Upper lobe of right lung (tissue), 1 donor: ENCODE results near the gene ZKSCAN3. TPM values are rescaled to one million over a fixed set of nuclear protein-coding genes. Genes with fewer than 3 reads are reported as not detected.

Source experiments
- ATAC-seq: fragments of 200-7000 bp; cut with Tn5 transposase; one replicate; pipeline ENCODE4 v1.9.1; 2020; ENCODE audit warnings: mild to moderate bottlenecking, moderate library complexity
- DNase-seq: peaks from one replicate; pipeline ENCODE4 v3.0.0-alpha.2; 2020
- H3K27ac ChIP-seq: fragments of 200-600 bp; one replicate; pipeline ENCODE4 v1.8.0; 2022
- H3K27me3 ChIP-seq: fragments of 200-600 bp; one replicate; pipeline ENCODE4 v1.8.0; 2022; ENCODE audit warnings: mild to moderate bottlenecking
- H3K36me3 ChIP-seq: fragments of 200-600 bp; one replicate; pipeline ENCODE4 v1.8.0; 2022
- H3K4me1 ChIP-seq: fragments of 200-600 bp; one replicate; pipeline ENCODE4 v1.8.0; 2022
- H3K4me3 ChIP-seq: fragments of 200-600 bp; one replicate; pipeline ENCODE4 v1.8.0; 2022; ENCODE audit warnings: mild to moderate bottlenecking
- H3K9me3 ChIP-seq: fragments of 200-600 bp; one replicate; pipeline ENCODE4 v1.8.0; 2022
- CTCF ChIP-seq: fragments of 200-600 bp; IDR thresholded peaks from one replicate; pipeline ENCODE4 v1.8.0; 2022; ENCODE audit warnings: antibody characterized with exemption
- intact Hi-C: fragments of 100-400 bp; cut with DNase I; formaldehyde crosslinking; loops from one replicate; pipeline ENCODE4 v1.11.0; 2022
- total RNA-seq: library from RNA; stranded (reverse); fragmentation: NEBNext Ultra II Directional; extraction: Animal tissue kit (Norgen Biotek cat#: 25700); gene quantifications from one replicate; pipeline ENCODE4 v1.2.1, GENCODE V29; 2021
- donor health status: DM: no; HTN: yes; CAD: no; lungs with severe emphysema.

ZKSCAN3 gene
- total RNA-seq, 1 donor from 2014 or later, result 7.3 TPM

GRCh38 chr6:28371706-28372451, 22.1 kb downstream of the ZKSCAN3 start:
- Histone ChIP-seq H3K27me3 (no peaks in the 10 kb centered on the region), H3K4me3 (no peak overlapping the region), H3K27ac (no peak overlapping the region), H3K9me3 (no peaks in the 10 kb centered on the region), H3K36me3 (peaks cover 4% of the 10 kb centered on the region), H3K4me1 (no peaks in the 10 kb centered on the region)
- ATAC-seq (no peak), DNase-seq (no peak)
- intact Hi-C loops, result no loop called here
- TF ChIP-seq CTCF, result no peak

- no peaks in the 10 kb centered on the region for H3K27me3 ChIP-seq
- TF ChIP-seq CTCF, result no peak
- intact Hi-C loops, result no loop called here
- no peaks in the 10 kb centered on the region for H3K4me1 ChIP-seq
- DNase-seq, result no peak
- H3K9me3 ChIP-seq, result no peaks in the 10 kb centered on the region
- no peaks in the 10 kb centered on the region for H3K36me3 ChIP-seq
- no peak for ATAC-seq
- no peak overlapping the region for H3K4me3 ChIP-seq
- no peak overlapping the region for H3K27ac ChIP-seq
Observed at GRCh38 chr6:28373925-28374324, 24.2 kb downstream of the ZKSCAN3 start.

- ATAC-seq (no peak), DNase-seq (no peak)
- TF ChIP-seq CTCF, result no peak
- no peak overlapping the region for H3K4me3 ChIP-seq
- peaks cover 6% of the 10 kb centered on the region for H3K4me1 ChIP-seq
- intact Hi-C loops, result no loop called here
- peaks cover 15% of the 10 kb centered on the region for H3K36me3 ChIP-seq
- H3K27me3 ChIP-seq, result no peaks in the 10 kb centered on the region
- H3K27ac ChIP-seq, result no peak overlapping the region
- no peaks in the 10 kb centered on the region for H3K9me3 ChIP-seq
Observed at GRCh38 chr6:28377879-28378278, 28.1 kb downstream of the ZKSCAN3 start.

- ATAC-seq (no peak), DNase-seq (no peak)
- Histone ChIP-seq H3K4me1 (peaks cover 7% of the 10 kb centered on the region), H3K4me3 (no peak overlapping the region), H3K9me3 (no peaks in the 10 kb centered on the region), H3K27ac (no peak overlapping the region), H3K36me3 (peaks cover 15% of the 10 kb centered on the region), H3K27me3 (no peaks in the 10 kb centered on the region)
- TF ChIP-seq CTCF, result no peak
- intact Hi-C loops, result no loop called here
Observed at GRCh38 chr6:28378644-28379043, 28.9 kb downstream of the ZKSCAN3 start.

- Histone ChIP-seq H3K27ac (no peak overlapping the region), H3K4me3 (no peak overlapping the region), H3K27me3 (no peaks in the 10 kb centered on the region), H3K9me3 (no peaks in the 10 kb centered on the region), H3K36me3 (peaks cover 15% of the 10 kb centered on the region), H3K4me1 (peaks cover 10% of the 10 kb centered on the region)
- no peak for TF ChIP-seq CTCF
- no peak for DNase-seq
- intact Hi-C loops, result no loop called here
- ATAC-seq, result no peak
Observed at GRCh38 chr6:28380381-28380780, 30.6 kb downstream of the ZKSCAN3 start.
